ENCODE results near the gene FGD5.
A peak's percentile ranks its signal among the peaks of the same experiment; 100 is the strongest.

The FGD5 gene

DNA sequence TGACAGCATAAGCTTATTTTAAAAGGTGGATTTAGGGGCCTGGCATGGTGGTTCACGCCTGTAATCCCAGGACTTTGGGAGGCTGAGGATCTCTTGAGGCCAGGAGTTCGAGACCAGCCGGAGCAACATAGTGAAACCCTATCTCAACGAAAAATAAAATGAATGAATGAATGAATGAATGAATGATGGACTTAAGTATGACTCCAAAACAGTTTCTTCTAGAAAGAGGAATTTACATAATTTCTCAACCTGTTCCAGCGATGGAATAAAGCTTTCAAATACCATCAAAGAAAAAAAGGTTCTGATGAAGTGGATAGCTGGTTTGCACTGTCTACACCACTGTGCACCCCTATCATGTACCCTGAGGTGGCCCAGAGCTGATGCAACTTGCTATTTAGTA is 108.5 kb downstream of the FGD5 start:
- DNase-seq (ENCODE audit: low spot score), result no peak

DNA sequence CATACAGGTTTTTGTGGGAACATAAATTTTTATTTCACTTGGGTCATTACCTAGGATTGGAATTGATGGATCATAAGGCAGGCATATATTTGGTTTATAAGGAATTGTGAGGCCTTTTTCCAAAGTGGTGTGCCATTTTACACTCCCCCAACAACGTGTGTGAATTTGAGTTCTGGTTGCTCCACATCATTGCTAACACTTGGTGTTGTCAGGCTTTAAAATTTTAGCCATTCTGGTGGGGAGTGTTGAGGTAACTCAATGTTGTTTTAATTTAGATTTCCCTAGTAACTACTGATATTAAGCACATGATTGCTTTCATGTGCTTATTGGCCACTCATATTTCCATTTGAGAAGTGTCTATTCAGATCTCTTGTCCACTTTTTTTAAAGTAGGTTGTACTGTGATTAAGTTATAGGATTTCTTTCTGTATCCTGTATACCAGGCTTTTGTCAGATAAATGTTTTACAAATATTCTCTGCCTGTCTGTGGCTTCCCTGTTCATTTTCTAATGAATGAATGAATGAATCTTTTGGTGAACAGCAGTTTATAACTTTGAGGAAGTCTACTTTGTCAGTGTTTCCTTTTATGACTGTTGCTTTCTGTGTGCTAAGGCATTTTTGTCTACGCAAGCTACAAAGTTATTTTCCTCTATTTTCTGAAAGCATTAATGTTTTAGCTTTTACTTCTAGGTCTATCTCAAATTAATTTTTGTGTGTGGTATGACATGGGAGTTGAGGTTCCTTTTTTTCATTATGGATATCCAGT is 110.7 kb downstream of the FGD5 start:
- no peak for DNase-seq (ENCODE audit: low spot score)

DNA sequence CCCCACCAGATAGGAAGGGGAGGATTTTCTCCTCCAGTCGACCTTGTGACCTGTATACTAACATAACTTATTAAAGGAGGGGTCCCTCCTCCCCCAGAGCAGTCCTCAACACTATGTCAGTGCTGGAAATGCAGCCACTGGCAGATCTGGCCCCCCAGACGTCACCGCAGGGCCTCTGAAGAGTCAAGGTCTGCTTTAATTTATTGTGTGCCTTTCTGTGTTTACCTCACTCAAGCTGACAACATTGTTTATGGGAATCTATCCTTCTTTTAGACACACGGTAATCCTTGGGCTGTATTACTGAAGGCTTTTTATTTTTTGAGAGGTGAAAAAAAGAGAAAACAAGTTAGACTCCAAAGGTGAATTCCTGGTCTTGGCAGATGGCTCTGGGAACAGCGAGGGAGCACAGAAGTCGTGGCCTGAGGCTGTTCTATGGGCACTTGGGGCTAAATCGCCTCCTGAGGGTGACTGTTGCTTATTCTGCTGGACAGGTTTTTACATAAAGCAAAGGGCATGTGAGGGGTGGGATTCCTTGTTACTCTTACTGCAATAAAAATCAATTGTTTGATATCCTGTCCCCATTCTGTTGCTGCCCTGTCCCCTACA is 115.2 kb downstream of the FGD5 start:
- no peak for DNase-seq (ENCODE audit: low spot score)

DNA sequence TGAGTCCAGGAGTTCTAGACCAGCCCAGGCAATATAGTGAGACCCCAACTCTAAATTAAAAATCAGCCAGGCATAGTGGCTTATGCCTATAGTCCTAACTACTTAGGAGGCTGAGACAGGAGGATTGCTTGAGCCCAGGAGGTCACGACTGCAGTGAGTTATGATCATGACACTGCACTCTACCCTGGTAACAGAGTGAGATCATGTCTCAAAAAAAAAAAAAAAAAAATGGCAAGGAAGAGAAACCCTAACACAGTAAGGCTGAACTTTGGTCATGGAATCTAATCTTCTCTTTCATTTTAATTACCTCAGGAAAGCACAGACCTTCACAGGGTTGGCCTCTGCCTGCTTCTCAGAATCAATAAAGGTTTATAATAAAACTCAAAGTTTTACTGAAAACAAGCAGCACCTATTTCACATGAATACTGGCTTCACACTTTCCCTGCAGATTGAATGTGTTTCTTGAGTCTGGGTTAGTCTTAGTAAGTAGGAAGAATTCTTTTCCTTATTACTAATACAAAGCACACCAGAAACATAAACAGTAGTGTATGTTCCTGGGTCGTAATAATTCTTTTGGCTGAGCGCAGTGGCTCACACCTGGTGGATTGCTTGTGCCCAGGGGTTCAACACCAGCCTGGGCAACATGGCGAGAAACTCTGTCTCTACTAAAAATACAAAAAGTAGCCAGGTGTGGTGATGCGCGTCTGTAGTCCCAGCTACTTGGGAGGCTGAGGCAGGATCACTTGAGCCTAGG is 117.0 kb downstream of the FGD5 start:
- DNase-seq (ENCODE audit: low spot score), result no peak

DNA sequence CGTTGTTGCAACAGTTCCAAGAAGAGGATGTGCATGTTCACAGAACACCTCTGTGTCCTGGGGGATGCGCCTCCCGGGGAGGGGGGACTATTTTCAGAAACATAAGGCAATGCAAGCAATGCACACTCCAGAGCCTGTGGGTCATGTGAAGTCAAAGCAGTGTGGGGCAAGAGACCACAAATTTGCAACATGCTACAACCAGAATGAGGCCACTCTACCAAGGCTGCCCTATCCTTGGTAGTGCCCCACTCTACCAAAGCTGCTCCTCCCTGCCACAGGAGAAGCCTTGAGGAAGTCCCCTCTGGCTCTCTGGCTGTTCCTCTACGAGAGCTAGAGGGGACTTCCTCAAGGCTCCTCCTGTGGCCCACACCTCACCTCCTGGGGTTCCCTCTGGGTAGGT is 120.2 kb downstream of the FGD5 start:
- no peak for DNase-seq (ENCODE audit: low spot score)

DNA sequence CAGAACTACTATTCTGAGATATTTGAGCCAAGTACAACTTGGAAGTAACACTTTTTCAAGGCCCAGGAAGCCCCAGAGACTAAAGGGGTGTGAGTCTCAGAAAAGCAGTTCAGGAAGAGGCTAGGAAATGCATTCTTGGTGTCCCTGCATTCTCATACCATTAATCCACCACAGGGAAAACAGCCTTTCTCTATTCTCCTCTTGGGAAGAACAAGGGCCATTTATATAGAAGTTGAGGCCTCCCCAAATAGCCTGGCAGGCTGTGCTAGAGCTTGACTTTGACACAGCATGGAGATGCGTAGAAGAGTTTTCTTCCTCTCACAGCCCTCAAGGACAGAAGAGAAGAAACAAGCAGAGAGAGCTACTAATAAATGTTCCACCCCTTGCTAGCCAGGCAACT is 123.1 kb downstream of the FGD5 start:
- no peak for DNase-seq (ENCODE audit: low spot score)

DNA sequence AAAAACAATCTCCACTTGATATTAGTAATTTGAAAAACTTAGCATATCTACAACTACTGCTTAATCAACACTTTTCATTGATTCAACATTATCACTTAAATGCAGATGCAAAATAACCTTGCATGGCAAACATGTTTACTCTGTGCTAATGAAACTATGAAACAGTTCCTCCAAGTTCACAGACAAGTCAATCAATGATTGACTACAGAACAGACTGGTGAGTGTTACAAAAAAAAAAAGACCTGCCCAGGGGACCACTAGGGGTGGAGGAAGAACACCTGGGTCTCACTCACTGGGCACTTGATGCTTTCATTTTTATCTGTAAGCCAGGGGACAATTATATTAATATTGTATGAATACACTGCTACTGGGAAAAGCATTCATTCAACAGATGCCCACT is 124.3 kb downstream of the FGD5 start:
- no peak for DNase-seq (ENCODE audit: low spot score)

DNA sequence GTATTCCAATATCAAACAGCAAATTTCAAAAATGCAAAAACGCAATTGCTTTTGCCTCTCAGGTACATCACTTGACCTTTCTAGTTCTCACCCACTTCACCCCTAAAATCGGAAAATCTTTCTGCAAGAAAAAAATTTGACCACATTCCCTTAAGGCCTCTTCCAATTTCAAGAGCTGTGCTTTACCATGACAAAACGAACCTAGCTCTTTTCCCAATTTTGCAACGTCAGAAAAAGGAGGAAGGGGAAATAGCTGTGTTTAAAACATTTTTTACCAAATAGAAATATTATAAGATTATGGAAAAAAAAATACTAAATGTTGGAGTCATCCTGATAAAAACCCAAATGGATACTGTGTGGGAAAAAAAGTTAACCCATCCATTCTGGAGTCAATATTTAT is 127.5 kb downstream of the FGD5 start:
- DNase-seq (ENCODE audit: low spot score), result no peak

DNA sequence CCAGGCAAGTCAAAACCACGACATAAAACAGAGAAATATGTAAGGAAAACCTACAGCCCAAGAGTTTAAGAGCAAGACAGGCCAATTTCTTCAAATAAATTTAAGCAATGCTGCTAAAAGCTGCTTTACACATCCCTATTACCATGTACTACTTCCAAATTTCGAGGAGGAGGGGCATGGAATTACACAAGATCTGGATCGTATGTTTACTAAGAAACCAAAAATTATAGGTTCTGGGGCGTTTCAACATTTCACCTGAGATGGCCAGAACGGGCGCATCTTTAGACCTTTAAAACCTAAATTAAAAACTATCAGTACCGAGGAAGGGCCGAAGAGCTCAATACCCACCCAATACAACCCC is 128.0 kb downstream of the FGD5 start:
- peak; percentile 20 for DNase-seq (ENCODE audit: low spot score)

DNA sequence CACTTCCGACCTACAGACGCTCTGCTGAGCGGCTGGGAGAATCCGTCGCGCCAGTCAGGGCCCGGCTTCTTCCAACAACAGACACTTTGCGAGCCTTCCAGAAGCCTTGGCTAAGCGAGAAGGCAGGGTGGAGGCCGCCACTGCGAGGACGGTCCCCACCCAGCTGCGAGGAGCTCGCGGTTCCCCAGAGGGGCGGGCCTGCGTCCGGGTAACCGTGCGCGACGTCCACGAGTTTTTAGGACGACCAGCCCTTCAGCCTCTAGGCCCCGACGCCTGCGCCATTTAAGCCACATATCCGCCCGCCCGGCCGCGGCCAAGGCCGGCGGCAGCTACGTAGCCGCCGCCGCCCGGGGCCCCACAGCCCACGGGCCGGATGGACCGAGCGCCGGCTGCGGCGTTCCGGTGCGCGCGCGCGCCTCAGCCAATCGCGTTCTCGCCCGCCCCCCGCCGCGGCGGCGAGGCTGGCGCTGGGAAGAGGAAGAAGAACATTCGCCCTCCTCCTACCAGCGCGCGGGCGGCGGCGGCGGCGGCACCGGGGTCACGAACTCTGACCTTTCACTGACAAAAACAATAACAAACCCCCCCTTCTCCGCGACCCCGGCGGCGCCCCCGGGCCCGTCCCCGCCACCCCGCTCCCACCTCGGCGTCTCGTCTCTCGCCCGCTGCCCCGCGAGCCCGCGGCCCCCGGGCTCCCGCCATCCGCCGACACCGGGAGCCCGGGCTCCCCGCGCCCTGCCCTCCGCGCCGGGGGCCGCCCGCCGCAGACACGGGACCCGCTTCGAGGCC is 128.5 kb downstream of the FGD5 start, which contains the start of gene NR2C2:
Gene NR2C2 (plus strand): TSS at position 484 of the 786 bp plus-strand sequence. CDS start 56,332 bp downstream, outside the sequence.
- peak; percentile 95 for DNase-seq (ENCODE audit: low spot score)

DNA sequence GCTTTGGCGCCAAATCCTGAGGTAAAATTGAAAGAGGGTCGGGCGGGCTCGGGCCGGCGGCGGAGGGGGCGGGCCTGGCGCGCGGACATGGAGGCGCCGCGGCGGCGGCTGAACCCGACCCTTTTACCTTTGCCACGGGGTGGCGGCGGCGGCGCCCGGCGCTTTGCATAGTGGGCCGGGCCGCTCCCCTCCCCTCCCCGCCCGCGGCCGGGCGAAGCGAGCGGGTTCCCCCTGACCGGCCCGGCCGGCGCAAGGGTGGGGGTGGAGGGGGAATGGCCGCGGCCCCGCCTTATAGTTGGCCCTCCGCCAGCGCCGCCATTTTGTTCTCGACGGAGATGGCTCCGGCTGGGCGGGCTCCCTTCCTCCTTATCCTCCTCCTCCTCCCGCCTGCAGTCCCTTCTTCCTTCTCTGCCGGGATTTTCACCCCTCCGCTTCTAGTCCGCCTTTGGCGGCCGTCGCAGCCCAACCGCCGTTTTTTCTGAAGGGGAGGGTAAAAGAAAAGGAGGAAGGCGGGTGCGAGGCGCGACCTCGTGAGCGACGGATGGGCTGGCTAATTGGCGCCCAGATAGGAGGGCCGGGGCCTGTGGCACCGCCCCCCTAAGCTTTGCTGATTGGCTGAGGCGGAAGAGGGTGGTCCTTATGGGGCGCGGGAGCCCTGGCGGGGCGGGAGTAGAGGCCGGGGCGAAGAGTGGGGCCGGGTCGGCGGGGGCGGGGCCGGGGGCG is 129.3 kb downstream of the FGD5 start:
- DNase-seq (ENCODE audit: low spot score), result peak; percentile 99

DNA sequence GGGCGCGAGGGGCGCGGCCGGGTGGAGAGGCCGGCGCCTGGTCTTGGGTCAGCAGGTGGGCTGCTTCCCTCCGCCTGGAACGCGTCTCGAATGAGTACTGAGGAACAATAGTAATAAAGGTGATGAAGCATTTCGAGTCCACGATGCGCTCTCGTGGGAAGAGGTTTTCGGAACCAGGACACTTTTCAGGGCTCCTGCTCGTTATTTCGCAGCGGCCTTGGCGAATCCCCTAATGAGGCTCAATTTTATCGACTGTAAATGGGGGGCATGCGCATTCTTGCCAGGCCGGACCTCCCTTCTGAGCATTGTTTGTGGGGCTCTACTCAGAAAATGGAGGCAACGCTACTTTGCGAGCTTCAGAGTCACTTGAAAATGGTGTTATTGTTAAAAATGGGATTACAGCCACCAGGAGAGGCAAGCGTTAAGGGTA is 129.9 kb downstream of the FGD5 start:
- no peak for DNase-seq (ENCODE audit: low spot score)

DNA sequence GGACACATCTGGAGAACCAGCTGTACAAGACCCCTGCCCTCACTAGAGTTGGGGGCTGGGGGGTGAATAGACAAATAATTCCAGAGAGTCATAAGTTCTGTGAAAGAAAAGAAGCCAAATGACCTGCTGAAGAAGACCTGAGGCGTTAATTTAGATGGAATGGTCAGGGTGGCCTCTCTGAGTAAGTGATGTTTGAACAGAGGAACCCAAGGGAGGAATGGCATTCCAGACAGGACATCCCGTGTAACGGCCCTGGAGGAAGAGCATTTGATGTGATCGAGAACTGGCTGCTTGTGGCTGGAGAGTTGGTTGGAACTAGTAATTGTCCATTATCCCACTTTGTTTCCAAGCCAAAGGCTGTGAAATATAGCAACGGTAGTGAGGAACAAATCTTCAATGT is 130.4 kb downstream of the FGD5 start:
- no peak for DNase-seq (ENCODE audit: low spot score)

DNA sequence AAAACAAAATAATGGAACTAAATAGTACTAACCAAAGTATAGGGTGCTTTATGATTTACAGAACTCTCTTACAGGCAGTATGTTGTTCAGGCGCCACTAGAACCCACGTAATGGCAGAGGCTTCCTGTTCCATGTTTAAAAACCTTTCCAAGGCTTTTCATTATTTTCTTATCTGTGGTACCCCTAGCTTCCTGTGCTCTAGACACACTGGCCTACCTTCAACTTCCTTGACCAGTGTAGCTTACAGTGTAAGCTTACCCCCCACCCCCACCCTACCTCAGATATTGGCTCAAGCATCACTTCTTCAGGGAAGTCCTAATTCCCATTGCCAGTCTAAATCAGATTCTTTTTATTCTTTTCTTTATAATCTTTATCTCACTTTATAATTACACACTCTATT is 131.5 kb downstream of the FGD5 start:
- DNase-seq (ENCODE audit: low spot score), result no peak

DNA sequence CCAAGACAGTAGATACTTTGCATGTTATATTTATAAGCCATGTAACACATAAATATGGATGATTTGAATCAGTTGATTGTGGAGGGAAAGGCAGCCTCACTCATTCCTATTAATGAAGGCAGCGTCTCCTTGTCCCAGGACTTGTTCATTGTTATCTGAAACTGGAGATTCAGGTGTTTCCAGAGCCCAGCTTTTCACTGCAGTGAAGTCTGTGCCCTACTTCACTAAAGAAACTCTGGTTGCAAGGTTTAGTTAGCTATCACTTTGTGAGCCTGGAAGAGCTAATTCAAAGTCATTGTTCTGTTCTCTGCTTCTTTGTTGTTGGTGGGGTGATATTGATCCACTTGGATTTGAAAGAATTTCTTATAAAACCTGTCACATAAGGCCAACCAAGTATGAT is 138.4 kb downstream of the FGD5 start:
- DNase-seq (ENCODE audit: low spot score), result no peak

DNA sequence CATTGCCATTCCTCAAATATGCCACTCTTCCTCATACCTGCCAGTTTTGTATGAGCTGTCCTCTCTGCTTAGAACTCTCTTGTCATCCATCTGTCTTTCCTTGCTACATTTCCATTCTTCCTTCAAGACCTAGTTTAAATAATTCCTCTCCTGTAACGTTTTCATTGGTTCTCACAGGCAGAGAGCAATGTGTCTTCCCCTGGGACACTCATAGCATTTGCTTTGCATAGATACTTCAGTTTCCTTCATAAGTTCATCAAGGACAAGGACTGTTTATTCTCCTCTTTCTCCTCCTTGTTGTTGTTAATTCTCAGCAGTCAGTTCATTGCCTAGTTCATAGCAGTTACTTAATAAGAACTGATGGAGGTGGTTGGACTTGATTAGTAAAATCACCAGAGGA is 139.2 kb downstream of the FGD5 start:
- DNase-seq (ENCODE audit: low spot score), result no peak

DNA sequence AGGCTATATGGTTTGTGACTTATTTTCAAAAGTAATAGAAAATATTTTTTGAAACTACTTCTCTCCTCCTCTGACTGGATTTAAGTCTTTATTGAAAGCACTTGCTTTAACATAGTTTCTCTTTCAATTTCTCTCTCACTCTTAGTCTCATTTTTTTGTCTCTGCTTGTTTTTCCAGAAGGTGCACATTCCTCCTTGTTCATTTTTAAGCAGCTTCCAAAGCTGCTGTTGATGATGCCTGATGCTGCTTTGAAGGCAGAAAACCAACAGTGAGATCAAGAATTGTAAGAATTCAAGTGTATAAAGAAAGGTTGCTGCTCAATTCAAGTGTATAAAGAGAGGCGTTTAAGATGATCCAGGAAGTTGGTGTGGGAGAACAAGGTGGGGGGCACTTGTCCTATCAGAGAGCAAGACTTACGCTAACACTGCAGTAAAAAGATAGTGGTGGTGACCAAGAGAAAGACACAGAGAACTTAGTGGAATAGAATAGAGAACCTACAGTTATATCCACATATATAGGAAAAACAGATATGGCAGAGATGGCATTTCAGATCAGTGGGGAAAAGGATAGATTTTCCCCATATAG is 140.7 kb downstream of the FGD5 start:
- DNase-seq (ENCODE audit: low spot score), result no peak

DNA sequence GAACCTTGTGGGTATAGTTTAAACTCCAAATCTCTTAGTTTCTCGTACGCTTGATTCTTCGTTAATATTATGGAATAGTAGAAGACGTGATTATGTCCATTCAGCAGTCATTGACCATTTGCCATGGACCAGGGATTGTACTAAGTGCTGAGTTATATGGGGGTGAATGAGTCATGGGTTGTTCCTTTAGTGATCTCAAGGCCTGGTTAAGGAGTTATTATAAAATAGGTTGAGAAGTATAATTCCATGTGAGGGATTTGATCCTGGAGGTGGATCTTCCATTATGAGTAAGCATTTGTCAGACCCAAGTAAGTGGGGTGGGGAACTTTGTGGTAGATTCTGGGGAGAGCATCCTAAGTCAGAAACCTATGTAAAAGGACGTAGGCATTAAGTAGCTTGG is 144.0 kb downstream of the FGD5 start:
- DNase-seq (ENCODE audit: low spot score), result peak; percentile 16

DNA sequence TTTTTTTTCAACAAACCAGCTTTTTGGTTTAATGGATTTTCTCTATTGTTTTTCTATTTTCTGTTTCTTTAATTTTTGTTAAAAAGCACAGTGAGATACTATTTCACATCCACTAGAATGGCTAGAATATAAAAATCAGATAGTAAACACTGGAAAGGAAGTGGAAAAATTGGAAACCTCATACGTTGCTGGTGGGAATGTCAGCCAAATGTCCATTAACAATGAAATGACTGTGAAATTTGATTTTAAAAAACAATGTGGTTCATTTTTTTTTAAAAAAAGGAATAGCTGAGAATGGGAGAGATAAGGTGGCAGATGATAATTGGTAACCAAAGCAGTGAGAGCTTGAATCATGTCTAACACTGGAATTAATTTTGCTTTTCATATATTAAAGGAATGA is 148.5 kb downstream of the FGD5 start:
- no peak for DNase-seq (ENCODE audit: low spot score)

DNA sequence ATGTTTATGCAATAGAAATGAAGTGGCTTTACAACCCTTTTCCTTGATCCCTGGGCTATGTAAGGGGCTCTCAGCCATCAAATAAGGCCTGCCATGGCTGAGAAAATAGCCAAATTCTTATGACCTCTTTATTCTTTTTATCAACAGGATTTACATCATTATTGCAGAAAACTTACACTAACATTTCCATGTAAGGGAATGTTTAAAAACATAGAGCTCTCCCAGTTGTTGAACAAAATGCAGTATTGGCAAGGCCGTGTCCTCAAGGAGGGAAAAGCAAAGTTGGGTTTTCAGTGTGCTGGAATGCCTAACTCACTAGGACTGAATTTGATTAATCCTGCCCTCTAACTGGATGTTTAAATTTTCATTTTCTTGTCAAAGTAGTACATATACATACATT is 150.9 kb downstream of the FGD5 start:
- DNase-seq (ENCODE audit: low spot score), result no peak

DNA sequence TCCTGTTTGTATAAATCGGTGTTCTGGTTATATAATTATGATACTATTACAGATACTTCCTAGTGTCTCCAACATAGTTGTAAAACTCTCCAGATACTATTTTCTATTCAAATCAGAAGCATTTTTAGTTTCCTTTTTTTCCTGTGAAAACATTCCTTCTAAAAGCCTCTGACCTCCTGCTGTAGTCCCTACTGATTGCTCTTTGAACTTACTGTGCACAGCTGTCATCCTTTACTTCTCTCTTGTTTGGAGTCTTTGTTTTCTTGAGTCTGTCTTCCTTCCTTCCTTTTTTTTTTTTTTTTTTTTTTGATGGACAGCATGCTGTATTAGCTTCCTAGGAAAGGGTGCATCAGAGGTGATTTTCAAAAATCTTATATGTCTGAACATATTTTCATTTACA is 157.6 kb downstream of the FGD5 start:
- DNase-seq (ENCODE audit: low spot score), result no peak

Measured in AG20443 (cell line).